ENCODE results near the gene PANK1.
"Not testable (repeated sequence)": the region's sequence is repeated elsewhere in the genome, so short reads cannot be mapped to it uniquely, and the experiment has no call there.

PANK1 gene

DNA sequence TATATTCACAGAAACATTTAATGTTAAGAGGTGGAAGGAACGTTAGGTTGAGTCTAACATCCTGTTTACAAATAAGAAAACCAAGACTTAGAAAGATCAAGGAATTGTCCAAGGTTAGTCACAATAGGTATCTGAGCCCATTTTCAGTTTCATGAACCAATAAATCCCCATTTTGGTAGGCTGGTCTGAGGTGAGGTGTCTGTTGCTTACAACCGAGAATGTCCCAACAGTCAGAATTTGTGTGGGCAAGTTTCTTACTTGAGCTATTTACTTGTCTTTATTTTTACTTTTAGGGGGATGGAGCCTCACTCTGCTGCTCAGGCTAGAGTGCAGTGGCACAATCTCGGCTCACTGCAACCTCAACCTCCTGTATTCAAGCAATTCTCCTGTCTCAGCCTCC, 23.6 kb downstream of the PANK1 start:
- H3K27ac ChIP-seq = no peak overlapping the region
- TF ChIP-seq, protein P1, sequence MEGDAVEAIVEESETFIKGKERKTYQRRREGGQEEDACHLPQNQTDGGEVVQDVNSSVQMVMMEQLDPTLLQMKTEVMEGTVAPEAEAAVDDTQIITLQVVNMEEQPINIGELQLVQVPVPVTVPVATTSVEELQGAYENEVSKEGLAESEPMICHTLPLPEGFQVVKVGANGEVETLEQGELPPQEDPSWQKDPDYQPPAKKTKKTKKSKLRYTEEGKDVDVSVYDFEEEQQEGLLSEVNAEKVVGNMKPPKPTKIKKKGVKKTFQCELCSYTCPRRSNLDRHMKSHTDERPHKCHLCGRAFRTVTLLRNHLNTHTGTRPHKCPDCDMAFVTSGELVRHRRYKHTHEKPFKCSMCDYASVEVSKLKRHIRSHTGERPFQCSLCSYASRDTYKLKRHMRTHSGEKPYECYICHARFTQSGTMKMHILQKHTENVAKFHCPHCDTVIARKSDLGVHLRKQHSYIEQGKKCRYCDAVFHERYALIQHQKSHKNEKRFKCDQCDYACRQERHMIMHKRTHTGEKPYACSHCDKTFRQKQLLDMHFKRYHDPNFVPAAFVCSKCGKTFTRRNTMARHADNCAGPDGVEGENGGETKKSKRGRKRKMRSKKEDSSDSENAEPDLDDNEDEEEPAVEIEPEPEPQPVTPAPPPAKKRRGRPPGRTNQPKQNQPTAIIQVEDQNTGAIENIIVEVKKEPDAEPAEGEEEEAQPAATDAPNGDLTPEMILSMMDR (IDR thresholded peaks at IDR 0.05) = no peak
- TF ChIP-seq ZFX (IDR thresholded peaks at IDR 0.05; ENCODE audit: borderline replicate concordance) = no peak

DNA sequence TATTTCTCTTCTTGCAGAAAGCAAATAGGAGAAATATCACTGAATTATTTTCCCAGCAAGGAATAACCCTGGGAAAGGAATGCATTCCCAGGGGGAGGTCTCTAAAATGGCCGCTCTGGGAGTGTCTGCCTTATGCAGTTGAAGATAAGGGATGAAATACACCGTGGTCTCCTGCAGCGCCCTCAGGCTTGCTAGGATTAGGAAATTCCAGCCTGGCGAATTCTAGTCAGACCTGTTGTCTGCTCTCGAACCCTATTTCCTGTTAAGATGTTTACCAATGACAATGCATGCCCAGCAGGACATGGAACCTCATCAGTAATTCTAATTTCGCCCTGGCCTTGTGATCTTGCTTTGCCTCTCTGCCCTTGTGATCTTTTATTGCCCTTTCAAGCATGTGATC, 24.7 kb downstream of the PANK1 start:
- H3K27ac ChIP-seq = not testable (repeated sequence)

DNA sequence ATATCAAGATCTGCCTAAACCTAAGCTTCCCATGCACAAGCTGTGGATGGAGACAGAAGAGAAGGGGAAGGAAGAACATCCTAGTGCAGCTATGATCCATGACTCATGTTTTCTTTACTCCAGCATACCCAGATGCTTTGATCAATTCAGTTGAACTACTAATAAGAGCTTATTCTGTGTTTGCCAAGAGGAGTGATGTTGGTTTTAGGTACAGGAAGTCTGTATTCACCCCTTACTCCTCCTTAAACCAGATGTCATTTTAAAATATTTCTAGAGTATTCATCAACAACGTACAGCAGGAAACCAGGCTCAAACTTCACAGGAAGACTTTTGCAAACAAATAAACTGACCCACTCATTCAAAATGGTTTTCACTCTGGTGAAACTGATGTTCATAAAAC, 29.2 kb downstream of the PANK1 start:
- no peak overlapping the region for H3K27ac ChIP-seq
- no peak for TF ChIP-seq ZFX (IDR thresholded peaks at IDR 0.05; ENCODE audit: borderline replicate concordance)

- TF ChIP-seq, protein P1 (IDR thresholded peaks at IDR 0.05) = no peak
- no peak for TF ChIP-seq ZFX (IDR thresholded peaks at IDR 0.05; ENCODE audit: borderline replicate concordance)
- H3K27ac ChIP-seq = no peak overlapping the region
These were observed 29.9 kb downstream of the PANK1 start for GRCh38 chr10:89615112-89615511.

GRCh38 chr10:89613582-89613981, 31.5 kb downstream of the PANK1 start:
- TF ChIP-seq, protein P1 (IDR thresholded peaks at IDR 0.05) = no peak
- TF ChIP-seq ZFX (IDR thresholded peaks at IDR 0.05; ENCODE audit: borderline replicate concordance) = no peak
- no peak overlapping the region for H3K27ac ChIP-seq

- TF ChIP-seq ZFX (IDR thresholded peaks at IDR 0.05; ENCODE audit: borderline replicate concordance) = no peak
- TF ChIP-seq, protein P1 (IDR thresholded peaks at IDR 0.05) = no peak
- no peak overlapping the region for H3K27ac ChIP-seq
These were observed 33.8 kb downstream of the PANK1 start for GRCh38 chr10:89611282-89611681.

DNA sequence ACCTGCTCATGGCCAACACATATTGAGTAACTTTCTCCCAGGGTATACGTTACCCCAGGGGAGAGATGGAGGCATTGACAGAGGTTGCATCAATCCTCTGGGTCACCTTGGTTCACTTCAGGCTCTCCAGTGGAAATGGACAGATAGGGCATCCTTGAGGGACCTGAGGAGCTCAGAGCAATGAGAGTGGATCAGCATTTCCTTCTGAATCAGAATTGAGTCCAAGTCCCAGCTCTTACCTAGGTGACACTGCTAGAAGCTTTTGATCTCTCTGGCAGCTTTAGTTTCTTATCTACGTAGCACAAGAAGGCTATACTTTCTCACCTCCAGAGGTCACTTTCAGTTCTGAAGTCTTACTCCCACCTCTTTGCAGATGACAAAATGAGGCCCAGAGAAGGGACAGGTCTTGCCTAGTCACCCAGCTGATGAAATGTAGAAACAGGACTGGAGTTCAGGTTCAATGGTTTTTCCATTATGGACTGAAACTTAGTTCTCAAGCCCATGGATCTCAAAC, 35.2 kb downstream of the PANK1 start:
- H3K27ac ChIP-seq = no peak overlapping the region
- TF ChIP-seq ZFX (IDR thresholded peaks at IDR 0.05; ENCODE audit: borderline replicate concordance) = no peak
- TF ChIP-seq, protein P1 (IDR thresholded peaks at IDR 0.05) = no peak

GRCh38 chr10:89604200-89604599, 40.8 kb downstream of the PANK1 start:
- no peak overlapping the region for H3K27ac ChIP-seq
- TF ChIP-seq ZFX (IDR thresholded peaks at IDR 0.05; ENCODE audit: borderline replicate concordance) = no peak
- TF ChIP-seq, protein P1 (IDR thresholded peaks at IDR 0.05) = no peak
